ENCODE data around the gene NMT1.
A peak's percentile ranks its signal among the peaks of the same experiment; 100 is the strongest.
"Not testable (repeated sequence)": the region's sequence is repeated elsewhere in the genome, so short reads cannot be mapped to it uniquely, and the experiment has no call there.

Gene NMT1

DNA sequence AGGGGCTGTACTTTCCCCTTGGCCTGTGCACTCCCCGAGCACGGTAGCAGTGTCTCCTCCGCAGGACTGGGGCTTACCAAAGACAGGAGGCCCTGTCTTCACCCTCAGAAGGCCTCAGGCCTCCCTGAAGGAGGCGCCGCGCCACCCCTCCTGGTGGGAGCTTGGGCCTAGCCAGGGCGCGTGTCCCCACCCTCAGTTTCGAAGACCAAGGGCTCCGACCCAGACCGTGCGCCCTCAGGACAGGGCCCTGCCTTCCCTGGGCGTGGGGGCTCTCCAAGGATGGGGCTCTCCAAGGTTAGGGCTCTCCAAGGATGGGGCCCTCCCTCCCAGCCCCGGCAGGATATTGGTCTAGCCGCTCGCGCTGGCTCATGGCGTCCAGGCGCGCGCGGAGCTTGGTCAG lies 59.4 kb downstream of the NMT1 start:
- DNase-seq (ENCODE audit: low spot score): no peak

DNA sequence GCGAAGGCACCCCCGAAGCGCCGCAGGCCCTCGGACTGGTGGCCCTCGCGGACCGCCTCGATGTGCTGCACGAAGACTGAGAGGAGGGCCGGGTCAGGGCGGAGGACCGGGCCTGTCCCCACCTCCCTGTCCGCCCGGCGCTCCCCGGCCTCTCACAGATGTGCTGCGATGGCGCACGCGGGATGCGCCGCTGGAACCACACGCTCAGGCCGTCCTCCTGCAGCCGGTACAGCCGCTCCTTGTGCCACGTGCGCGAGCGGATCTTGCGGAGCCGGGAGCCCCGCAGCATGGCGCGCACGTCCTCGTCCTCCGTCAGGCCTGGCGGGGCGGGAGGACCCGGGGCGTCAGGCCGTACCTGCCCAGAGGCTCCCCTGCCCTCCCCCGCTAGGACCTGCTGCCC lies 59.9 kb downstream of the NMT1 start:
- no peak for DNase-seq (ENCODE audit: low spot score)

DNA sequence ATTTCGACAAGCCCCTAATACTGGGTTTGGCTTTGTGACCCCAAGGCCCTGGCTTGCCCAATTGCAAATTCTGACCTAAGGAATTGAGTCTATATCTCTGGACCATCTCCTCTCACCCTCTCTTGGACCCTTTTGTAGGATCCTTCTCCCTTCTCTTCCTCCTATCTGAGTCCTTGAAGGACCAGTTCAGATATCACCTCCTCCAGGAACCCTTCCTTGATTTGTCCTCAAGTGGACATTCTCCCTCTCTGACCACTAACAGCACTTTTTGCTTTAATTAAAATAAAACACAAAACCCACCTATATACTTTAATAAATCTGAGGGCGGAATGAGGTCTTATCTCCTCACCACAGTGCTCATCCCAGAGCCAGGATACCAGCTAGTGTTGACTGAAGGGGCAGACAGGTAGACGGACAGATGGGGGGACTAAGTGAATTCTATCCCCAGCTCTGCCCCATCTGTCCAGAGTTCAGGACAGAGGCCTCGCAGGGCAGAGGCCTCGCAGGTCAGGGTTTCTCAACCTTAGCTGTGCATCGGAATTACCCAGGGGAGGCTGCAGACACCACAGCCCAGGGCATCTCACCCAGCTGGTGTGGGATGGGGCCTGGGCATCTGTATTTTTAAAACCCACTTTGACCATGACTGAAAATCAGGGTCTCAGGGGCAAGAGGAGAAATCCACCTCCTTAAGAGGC lies 62.1 kb downstream of the NMT1 start:
- no peak for DNase-seq (ENCODE audit: low spot score)

DNA sequence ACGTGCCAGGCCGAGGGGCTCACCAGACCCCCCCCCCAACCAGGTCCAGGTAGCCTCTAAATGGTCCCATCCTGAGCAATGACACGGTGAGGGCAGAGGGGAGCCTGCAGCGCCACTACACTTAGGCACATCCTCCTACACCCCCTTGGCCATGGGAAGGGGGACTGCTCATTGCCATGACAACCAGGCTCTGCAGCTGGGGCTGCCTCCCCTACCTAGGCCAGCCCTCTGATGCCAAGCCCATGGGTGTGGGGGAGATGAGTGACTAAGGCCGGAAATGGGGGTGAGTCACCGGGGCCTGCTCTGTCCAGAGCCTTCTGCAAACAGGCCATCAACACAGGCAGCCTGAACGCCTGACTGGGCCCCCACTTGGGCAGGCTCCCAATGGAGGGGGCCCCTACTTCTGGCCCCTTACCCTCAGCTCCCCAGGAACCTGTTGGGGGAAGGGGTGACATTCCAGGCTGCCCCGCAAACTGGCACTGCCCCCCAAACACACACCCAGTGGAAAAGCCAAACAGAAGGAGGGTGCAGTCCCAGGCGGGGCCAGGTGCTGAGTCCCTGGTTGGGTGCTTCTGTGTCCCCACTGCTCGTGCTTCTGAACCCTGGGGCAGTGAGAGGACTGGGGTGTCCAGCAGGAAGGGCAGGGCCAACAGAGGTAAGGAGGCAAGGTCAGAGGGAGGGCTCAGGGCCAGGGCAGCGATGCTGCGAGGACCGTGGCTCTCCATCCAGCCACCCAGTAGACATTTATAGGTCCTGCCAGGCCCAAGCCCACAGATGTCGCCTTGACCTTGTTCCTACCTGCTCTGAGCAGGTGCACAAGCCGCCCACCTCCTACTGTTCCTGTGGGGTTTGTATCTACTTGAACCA lies 63.0 kb downstream of the NMT1 start:
- no peak for DNase-seq (ENCODE audit: low spot score)

DNA sequence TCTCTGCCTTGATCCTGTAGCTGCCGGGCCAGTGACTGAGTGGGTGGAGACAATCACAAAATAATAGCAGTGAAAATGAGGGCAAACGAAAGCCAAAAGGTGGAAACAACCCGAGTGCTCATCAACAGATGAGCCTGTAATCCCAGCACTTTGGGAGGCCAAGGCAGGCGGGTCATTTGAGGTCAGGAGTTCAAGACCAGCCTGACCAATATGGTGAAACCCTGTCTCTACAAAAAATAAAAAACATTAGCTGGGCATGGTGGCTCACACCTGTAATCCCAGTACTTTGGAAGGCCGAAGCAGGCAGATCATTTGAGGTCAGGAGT lies 63.6 kb downstream of the NMT1 start:
- DNase-seq (ENCODE audit: low spot score): not testable (repeated sequence)

DNA sequence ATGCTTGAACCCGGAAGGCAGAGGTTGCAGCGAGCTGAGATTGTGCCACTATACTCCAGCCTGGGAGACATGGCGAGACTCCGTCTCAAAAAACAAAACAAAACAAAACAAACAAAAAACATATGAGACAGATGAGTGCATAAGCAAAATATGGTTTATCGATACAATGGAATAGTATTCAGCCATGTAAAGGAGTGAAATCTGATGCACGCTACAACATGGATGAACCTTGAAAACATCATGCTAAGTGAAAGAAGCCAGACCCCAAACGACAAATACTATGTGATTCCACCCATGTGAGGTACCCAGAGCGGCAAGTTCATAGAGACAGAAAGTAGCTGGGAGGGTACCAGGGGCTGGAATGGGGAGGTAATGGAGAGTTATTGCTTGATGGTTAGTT lies 64.4 kb downstream of the NMT1 start:
- no peak for DNase-seq (ENCODE audit: low spot score)

DNA sequence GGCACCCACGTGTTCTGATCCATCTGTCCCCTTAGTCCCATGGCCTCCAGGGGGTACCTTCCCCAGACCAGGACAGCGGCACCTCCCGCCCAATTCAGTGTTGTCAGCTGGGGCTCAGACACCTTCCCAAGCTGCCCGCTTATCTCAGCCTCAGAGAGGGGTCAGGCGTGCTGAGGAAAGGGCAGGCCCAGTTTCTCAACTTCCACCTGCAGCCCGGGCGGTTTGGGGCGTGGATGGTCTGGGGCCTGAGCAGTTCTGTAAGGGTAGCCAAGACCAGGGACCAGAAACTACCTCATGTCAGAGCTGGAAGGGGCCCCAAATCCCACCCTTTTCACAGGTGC lies 66.1 kb downstream of the NMT1 start:
- no peak for DNase-seq (ENCODE audit: low spot score)

DNA sequence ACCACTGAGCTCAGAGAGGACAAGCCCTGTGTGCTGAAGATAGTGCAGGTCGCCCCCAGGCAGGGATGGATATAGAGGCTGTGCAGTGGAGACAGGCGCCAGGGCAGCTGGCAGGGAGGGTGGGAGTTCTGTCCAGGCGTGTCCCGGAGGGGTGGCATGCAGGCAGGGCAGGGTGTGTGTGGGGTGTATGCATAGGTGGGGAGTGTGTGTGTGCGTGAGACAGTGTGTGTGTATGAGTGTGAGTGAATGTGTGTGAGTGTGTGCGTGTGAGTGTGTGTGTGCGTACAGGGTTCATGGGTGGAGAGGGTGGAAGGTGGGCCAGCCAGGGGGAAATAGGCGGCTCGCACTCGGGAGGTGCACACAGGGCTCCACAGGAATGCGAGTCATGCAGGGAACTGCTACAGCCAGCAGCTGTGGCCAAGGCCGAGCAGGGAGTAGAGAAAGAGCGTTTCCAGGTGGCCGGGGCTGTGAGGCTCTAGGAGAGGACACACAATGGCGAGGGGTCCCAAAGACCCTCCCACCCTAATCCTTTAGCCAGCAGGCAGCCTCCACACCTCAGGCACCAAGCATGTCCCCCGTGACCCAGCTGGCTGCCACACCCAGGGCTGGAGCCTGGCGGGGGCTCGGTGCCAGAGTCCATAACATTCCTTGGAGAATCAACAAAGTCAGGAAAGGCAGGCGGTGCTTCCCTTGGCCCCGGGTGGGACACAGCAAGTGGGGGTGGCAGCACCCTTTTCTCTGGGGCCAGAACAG lies 66.6 kb downstream of the NMT1 start:
- peak; percentile 61 for DNase-seq (ENCODE audit: low spot score)

DNA sequence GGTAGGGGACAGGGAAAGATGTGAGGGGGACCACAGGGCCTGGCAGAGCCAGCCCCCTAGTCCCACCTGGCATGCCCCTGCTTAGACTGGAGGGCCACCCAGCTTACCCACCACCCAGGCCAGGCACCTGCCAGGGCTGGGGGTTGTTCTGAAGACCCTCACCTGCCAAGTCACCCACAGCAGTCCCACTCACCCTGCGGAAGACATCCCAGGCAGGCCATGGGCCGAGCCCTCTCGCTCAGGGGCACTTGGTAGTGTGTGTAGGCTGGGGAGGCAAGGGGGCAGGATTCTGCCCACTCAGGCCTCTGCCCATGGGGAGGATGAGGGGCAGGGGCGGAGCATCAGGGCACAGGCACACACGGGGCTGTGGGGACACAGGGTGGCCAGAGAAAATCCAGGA lies 67.2 kb downstream of the NMT1 start:
- no peak for DNase-seq (ENCODE audit: low spot score)

DNA sequence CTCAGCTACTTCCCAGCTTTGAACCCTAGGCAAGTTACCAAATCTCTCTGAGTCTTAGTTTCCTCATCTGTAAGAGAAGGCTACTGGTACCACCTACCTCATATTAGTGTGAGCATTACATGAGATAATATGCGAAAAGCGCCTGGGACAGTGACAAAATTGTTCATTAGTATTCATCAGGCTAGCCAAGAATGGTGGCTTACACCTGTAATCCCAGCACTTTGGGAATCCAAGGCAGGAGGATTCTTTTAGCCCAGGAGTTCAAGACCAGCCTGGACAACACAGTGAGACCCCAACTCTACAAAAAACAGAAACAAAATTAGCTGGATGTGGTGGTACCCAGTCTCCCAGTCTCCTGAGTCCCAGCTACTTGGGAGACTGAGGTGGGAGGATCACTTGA lies 67.9 kb downstream of the NMT1 start:
- no peak for DNase-seq (ENCODE audit: low spot score)

DNA sequence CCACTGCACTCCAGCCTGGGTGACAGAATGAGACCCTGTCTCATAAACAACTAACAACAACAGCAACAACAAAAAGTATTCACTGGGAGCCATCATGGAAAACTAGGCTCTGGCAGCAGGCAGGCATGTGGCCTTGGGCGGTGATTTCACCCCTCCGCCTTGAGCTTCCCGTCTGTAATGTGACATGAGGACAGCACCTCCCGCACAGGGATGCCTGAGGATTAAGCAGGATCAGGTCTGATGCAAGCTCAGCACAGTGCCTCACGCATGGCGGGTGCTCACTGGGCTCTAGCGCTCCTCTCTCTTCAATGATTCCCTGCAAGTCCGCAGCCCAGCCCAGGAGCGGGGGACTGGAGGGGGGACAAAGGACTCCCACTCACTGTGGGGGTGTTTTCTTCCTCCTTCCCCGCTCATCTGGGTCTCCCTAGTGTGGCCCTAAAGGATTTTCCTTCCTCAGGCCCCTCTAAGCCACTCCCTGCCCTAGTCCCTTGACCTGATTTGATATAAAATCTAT lies 68.4 kb downstream of the NMT1 start:
- no peak for DNase-seq (ENCODE audit: low spot score)

DNA sequence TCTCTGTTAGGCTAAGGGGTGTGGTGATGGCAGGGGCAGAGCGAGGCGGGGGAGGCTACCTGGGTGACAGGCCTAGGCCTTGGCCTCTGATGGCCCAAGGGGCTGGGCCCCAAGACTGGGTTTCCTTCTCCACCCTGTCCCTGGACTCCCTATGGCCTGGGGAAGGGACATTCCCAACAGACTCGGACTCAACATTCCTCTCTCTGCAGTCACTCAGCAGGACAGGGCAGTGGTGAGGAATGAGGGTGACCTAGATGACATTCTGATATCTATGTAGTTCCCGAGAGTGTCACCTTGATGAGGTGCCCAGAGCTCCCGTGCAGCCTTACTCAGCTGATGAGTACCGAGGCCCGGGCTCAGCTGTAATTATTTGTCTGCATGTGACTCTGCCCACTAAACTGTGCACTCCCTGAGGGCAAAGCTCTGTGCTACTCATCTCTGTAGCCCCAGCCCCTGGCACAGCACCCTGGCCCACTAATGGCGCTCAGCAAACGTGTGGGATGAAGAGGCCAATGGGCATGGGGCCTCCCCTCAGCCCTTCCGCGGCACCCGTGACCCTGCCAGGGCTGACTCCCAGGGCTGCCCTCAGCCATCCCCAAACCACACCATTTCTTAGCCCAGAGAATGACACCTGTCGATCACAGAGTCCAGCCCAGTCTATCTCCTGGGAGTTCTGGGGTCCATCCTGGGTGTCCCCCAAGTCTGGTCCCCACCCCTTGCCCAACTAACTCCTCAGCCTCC lies 69.0 kb downstream of the NMT1 start:
- DNase-seq (ENCODE audit: low spot score): no peak

DNA sequence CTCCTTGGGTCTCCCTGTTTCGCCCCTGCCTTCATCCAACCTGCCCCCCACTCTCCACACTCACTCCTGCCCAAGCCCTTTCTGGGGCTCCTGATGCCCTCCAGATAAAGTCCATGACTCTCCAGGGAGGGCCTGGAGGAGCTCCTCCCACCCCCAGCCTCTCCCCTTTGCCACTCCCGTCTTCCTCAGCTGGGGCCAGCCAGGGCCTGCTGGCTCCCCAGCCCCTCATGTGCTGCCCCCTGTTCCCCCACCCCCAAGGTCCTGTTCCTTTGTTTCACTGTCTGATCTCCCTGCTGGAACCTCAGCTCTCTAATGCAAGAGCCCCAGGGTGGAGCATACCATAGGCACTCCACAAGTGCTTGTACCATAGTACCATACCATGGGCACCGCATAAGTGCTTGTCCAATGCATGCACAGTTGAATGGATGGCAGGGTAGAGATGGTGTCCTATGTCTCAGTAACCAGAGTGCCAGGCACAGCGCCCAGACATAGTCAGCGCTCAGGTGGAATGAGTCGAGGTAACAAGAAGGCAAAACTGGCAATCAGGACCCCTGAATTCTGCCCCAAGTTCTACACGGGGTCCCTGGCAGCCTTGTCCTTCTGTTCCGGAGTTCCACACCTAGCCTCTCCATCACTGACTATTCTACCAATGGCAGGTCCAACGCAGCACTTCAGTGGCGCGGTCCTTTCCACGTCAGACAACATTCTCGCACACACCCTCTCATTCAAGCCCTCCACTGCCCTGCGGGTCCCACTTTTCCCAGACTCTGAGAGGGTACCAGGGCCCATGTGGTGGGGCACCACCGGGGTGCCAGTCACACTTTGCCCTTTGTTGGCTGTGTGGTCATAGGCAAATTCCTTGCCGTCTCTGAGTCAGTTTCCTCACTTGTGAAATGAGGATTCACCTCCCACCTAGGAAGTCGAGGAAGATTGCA lies 69.8 kb downstream of the NMT1 start:
- no peak for DNase-seq (ENCODE audit: low spot score)

DNA sequence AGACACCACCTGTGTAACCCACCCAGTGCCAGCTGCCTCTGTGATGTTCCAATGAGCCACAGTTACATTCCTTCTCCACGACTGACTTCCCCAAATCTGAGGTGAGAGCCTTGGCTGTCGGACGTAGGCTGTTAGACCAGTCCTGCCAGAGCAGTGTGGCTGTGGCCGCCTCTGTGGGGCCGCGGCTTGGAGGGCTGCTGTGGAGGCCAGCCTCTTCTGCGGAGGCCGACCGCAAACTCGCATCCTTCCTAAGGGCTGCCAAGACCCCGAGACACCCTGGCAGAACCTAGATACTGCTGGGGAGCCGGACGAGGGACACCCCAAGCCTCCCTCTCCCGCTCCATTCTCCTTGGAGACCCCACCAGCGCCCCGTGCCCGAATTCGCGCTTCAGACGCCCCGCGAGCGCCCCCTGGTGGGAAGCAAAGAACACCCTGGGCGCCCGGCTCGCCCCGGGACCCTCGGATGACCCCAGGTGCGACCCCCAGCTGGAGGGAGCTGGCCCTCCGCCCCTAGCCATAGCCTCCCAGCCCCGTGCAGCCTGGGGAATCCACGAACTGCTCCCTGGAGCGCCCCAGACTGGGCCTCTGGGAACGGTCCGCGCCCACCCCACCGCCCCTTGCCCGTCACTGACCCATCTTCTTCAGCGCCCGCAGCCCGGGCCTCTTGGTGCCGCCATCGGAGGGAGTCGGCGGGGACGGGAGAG lies 70.7 kb downstream of the NMT1 start:
- DNase-seq (ENCODE audit: low spot score): peak; percentile 55

DNA sequence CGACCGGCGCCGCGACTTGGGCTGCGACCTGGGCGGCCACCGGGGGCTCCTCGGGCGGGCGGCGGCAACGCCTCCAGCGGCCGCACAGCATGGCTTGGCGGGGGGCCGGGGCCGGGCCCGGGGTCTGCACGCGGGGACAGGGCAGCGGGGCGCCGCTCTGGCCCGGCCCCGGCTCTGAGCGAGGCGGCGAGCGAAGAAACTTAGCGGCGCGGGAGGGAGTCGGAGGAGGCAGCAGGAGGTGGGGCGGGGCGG lies 71.1 kb downstream of the NMT1 start, which contains the start of gene PLCD3:
Gene PLCD3, minus strand, starts transcription at position 196 of the 252 bp plus-strand sequence. Its CDS starts 105 bp downstream, at position 91.
- no peak for DNase-seq (ENCODE audit: low spot score)

DNA sequence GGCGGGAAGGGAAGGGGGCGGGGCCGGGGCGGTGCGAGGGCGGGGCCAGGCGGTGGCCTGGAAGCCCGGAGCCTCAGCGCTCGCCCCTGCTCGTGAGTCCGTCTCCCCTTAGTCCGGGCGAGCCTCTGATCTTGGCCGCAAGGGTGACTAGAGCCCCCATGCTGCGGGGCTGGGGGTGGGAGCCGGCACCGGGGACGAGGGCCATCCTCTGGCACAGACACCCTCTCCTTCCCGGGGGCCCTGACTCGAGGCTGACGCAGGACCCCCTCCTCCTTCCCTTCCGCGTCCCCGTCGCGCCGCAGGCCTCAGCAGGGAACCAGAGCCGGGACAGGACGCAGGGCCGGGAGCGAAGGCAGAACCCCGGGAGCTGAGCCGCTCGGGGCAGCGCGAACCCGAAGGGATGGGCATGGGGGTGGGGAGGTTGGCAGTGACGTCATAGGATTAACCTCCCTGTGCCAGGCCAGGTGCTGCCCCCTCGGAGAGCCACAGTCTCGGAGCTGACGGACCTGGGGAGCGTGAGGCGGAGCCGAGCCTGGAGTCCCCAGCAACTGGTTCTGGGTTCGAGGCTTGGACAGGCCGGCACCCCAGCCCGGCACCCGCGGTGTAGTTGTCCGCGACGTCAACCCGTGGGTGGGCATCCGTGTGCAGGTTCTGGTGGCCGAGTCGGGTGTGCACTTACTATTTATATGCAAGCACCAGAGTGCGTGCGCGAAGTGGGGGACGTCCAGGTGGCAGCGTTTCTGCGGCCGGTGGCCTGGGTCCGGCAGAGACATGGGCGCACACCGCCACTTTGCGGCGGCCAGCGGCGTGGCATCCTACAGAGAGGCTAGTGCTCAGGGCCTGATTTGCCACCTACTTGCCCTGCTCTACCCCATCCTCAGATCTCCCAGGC lies 71.7 kb downstream of the NMT1 start:
- DNase-seq (ENCODE audit: low spot score): peak; percentile 93

DNA sequence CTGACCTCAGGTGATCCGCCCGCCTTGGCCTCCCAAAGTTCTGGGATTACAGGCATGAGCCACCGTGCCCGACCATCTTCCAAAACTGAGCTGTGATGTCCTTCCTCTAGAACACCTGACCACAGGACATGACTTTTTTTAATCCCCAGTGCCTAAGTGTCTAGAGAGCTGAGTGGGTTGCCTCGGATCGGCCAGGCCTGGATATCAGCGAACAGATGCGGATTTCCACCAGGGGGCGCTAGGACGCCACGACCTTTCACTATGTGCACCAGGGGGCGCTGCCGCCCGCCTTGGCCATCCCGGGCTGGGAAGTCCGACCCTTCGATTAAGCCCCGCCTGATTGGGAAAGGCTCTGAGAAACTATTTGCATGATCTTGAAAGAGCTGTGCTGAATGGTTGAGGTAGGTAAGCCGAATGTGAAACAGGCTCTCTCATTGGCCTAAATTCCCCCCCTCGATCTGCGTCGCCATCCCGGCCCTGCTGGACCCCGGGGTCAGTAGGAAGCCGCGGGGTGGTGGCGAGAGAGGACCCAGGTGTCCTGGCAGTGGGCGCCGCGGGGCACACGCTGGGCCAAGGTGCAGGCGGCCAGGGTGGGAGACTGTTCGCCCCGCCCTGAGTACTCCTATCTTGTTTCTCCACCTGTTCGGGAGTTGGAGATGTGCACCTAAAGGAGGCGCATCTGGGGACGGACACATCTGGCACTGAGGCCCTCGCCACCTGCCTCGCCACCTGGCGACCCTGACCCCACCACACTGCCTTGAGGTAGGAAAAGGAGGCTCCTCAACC lies 74.3 kb downstream of the NMT1 start, which contains the start of gene ACBD4:
Gene ACBD4, plus strand, starts transcription at position 496 of the 786 bp plus-strand sequence. CDS start 458 bp downstream, outside the sequence.
- DNase-seq (ENCODE audit: low spot score): peak; percentile 99

DNA sequence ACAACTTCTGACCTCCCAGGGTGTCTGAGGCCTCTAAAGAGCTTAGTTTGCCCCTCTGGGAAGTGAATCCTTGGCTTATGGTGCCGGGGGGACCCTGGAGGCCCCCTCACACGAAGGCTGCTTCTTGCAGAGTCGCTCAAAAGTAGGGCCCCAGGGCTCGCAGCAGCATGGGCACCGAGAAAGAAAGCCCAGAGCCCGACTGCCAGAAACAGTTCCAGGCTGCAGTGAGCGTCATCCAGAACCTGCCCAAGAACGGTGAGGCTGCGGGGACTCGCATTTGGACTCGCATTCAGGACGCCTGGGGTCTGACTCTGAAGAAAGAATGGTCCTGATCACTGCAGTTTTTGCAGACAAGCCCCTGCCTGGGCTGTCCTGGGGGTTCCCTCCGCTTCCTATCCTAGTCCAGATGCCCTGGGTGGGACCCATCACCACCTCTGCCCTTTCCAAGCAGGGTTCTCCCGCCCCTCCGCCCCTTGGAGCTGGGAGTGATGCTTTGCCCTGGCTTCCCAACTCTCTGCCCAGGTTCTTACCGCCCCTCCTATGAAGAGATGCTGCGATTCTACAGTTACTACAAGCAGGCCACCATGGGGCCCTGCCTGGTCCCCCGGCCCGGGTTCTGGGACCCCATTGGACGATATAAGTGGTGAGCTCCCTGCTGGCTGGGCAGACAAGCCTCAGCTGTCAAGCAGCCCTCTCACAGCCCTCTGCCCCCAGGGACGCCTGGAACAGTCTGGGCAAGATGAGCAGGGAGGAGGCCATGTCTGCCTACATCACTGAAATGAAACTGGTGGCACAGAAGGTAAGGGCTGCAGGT lies 75.1 kb downstream of the NMT1 start:
- no peak for DNase-seq (ENCODE audit: low spot score)

Measured in HuH-7.5 (cell line).